MG63 (cell line): ENCODE results near the gene CCDC33. TPM values are rescaled to one million over a fixed set of nuclear protein-coding genes. Genes with fewer than 3 reads are reported as not detected.
A peak's percentile ranks its signal among the peaks of the same experiment; 100 is the strongest.

ENCODE experiments used
- DNase-seq: peaks from one replicate; pipeline ENCODE4 v3.0.0-alpha.2; 2020
- H3K27me3 ChIP-seq: fragments of 250-450 bp; sonication (Bioruptor Pico); 2 replicates; pipeline ENCODE4 v1.5.1; 2020; ENCODE audit warnings: mild to moderate bottlenecking, moderate library complexity
- H3K36me3 ChIP-seq: fragments of 250-450 bp; sonication (Bioruptor Pico); 2 replicates; pipeline ENCODE4 v1.5.1; 2020; ENCODE audit warnings: mild to moderate bottlenecking, moderate library complexity
- H3K4me3 ChIP-seq: fragments of 250-450 bp; sonication (Bioruptor Pico); 2 replicates; pipeline ENCODE4 v1.5.1; 2020; ENCODE audit warnings: mild to moderate bottlenecking, moderate library complexity
- H3K9me3 ChIP-seq: fragments of 250-450 bp; sonication (Bioruptor Pico); 2 replicates; pipeline ENCODE4 v1.5.1; 2020; ENCODE audit warnings: mild to moderate bottlenecking, moderate library complexity
- total RNA-seq: library from RNA; depleted of rRNA; stranded (reverse); fragments of >200 nt; shearing (Covaris generic); gene quantifications from 2 replicates; pipeline ENCODE4 v1.2.3, GENCODE V29; 2014; ENCODE audit warnings: low replicate concordance

The CCDC33 gene
- total RNA-seq, 1 experiment from 2014 or later: not detected

DNA sequence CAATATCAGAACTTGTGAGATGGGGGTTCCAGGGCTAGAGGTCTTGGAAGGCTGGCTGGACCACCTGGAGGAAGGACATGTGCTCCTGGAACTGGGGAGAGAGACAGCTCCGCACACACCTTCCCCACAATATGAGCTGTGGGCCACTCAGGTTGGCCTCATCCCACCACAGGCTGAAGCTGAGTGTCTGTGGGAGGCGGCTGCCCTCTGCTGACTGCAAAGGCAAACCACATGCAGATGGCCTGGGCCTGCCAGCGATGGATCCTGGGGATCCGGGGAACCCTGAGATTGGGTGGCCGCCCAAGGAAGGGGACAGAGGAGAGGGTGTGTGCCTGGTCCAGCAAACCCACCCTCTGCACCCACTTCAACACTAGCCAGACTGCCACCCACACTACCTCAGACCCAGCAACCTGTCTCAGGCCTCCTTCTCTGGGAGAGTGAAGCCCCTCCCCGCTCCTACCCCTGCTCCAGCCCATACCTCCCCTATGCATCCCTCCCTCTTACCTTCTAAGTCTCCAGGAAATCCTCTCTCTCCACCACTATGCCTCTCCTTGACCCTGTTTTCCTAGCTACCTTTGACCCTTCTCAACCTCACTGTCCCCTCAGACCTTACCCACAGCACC, 86.5 kb downstream of the CCDC33 start:
- H3K9me3 ChIP-seq: no peaks in the 10 kb centered on the region
- no peaks in the 10 kb centered on the region for H3K36me3 ChIP-seq
- DNase-seq: peak; percentile 62
- H3K4me3 ChIP-seq: no peak overlapping the region
- H3K27me3 ChIP-seq: no peaks in the 10 kb centered on the region

DNA sequence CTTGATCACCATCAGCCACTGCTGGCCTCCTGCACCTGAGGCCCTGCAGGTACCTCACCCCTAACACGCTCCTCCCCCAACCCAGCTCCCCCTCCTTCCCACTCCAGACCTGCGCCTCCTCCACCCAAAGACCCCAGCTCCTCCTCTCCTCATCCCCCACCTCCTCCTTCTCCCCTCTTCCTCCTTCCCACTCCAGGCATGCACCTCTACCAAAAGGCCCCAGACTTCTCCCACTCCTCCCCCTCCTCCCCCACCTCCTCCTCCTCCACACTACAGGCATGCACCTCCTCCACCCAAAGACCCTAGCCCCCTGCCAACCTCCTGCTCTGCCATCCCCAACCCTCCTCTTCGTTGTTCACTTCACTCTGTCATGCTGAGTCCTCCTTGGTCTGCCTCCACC, 88.6 kb downstream of the CCDC33 start:
- DNase-seq: no peak
- H3K27me3 ChIP-seq: no peaks in the 10 kb centered on the region
- no peaks in the 10 kb centered on the region for H3K36me3 ChIP-seq
- no peaks in the 10 kb centered on the region for H3K9me3 ChIP-seq
- H3K4me3 ChIP-seq: no peak overlapping the region

DNA sequence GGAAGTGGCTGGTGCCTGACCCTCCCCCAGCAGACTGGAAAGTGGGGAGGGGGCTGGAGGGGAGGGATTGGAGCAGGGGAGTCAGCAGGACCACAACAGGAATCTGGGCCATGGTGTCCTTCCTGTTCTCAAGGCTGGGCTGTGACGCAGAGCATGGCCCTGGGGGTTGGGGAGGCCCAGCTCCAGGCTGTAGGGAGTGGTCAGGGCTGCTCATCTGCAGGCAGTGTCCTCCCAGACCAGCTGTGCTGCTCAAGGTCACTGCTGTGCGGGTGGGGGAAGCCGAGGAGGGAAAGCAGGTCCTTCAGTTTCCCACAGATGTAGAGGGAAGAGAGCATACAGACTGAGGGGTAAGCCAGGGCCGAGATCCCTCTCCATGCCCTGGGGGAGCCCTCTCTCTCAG, 90.6 kb downstream of the CCDC33 start:
- H3K9me3 ChIP-seq: no peaks in the 10 kb centered on the region
- no peak overlapping the region for H3K4me3 ChIP-seq
- no peaks in the 10 kb centered on the region for H3K27me3 ChIP-seq
- DNase-seq: no peak
- H3K36me3 ChIP-seq: no peaks in the 10 kb centered on the region

DNA sequence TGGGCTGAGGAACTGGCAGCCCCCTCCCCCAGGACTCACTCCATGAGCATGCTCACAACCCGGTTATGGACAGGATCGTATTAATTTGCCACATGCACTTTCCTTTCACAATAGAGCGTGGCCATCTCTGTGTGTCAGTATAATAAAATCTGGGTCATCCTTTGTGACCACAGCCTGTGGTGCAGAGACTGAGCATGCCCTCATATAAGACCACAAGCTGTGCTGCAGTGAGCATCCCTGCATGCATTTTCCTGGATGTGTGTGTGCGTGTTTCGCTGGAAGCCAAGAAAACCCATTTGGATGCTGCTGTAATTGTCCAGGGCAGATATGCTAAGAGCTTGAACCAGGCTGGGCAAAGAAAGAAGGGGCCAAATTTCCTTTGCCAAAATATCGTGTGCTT, 91.6 kb downstream of the CCDC33 start:
- no peak for DNase-seq
- no peaks in the 10 kb centered on the region for H3K27me3 ChIP-seq
- no peaks in the 10 kb centered on the region for H3K9me3 ChIP-seq
- no peaks in the 10 kb centered on the region for H3K36me3 ChIP-seq
- H3K4me3 ChIP-seq: no peak overlapping the region

DNA sequence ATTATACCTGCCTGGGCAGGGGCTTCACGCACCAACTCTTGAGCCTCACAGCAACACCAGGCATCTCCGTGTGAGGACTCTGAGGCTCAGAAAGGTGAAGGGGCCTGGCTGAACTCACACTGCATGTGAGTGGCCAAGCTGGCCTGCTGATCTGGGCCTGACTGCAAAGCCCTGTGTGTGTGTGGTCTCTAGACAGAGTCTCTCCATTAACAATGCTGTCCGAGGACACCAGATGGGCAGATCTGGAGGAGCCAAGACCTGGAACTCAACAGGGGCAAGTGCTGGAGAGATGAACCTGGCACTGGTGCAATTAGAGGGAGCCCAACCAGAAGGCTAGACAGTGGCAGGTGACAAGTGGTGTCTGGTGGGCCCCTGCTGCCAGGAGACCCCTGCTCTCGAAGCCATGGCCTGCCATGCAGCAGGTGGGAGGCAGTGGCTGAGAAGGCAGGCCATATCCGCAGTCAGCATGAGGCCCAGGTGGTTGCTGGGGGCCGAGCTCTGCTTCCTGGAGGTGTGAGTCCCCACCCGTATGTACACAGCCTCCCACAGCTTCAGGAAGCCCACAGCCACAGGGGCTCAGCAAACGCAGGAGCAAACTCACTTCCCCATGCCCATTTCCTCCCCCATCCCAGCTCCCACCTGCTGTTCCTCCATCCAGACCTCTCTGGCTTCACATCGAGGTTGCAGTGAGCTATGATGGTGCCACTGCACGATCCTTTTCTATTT, 92.4 kb downstream of the CCDC33 start:
- no peaks in the 10 kb centered on the region for H3K27me3 ChIP-seq
- H3K9me3 ChIP-seq: no peaks in the 10 kb centered on the region
- H3K4me3 ChIP-seq: no peak overlapping the region
- H3K36me3 ChIP-seq: no peaks in the 10 kb centered on the region
- DNase-seq: no peak

DNA sequence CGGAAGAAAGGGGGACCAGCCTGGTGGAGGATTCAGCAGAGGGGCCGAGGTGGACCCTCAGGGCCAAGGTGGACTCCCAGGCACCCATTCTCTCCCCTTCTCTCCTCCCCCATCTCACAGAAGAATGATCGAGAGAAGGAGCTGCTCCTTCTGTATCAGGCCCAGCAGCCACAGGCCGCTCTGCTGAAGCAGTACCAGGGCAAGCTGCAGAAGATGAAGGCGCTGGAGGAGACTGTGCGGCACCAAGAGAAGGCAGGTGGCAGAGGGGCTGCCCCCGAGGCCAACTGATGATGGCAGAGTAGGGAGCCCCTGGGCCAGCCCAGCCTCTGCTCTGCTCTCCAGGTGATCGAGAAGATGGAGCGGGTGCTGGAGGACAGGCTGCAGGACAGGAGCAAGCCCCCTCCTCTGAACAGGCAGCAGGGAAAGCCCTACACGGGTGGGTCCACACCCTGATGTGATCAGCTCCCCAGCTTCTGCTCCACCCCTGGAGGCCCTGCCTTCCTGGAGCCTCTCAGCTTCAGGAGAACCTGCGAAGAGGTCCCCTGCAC, 94.8 kb downstream of the CCDC33 start:
- Histone ChIP-seq H3K36me3 (no peaks in the 10 kb centered on the region), H3K27me3 (no peaks in the 10 kb centered on the region), H3K4me3 (no peak overlapping the region), H3K9me3 (no peaks in the 10 kb centered on the region)
- DNase-seq: no peak

DNA sequence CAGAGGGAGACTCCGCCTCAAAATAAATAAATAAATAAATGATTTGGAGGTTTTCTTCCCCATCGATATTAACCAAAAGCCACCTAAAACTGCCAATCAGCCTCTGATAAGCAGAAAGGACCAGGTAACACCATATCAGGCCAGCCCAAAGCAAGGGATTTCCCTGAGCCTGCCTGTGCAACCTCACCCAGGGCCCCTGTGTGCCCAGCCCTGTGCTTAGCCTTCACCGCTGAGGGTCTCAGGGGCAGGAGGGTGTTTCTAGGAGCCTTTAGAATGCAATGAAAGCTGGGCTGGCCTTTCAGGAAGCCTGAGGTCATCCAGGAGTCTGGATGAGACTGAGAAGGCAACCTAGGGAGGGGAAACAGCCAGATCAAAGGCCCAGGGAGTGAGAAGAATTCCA, 95.9 kb downstream of the CCDC33 start:
- no peak for DNase-seq
- no peaks in the 10 kb centered on the region for H3K9me3 ChIP-seq
- no peaks in the 10 kb centered on the region for H3K36me3 ChIP-seq
- no peaks in the 10 kb centered on the region for H3K27me3 ChIP-seq
- no peak overlapping the region for H3K4me3 ChIP-seq

DNA sequence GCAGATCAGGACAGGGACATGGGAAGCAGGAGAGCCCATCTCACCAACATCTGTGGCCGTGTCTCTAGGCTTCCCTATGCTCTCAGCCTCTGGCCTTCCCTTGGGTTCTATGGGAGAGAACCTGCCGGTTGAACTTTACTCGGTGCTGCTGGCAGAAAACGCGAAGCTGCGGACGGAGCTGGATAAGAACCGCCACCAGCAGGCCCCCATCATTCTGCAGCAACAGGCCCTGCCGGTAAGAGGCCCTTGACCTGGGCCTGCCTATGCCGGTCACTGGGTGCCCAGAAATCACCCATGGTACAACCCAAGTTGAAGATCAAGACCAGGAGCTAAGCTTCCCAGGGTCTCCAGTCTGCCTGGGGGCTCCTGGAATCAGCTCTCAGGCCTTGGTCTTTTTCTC, 96.5 kb downstream of the CCDC33 start:
- Histone ChIP-seq H3K9me3 (no peaks in the 10 kb centered on the region), H3K36me3 (no peaks in the 10 kb centered on the region), H3K4me3 (no peak overlapping the region), H3K27me3 (no peaks in the 10 kb centered on the region)
- no peak for DNase-seq

DNA sequence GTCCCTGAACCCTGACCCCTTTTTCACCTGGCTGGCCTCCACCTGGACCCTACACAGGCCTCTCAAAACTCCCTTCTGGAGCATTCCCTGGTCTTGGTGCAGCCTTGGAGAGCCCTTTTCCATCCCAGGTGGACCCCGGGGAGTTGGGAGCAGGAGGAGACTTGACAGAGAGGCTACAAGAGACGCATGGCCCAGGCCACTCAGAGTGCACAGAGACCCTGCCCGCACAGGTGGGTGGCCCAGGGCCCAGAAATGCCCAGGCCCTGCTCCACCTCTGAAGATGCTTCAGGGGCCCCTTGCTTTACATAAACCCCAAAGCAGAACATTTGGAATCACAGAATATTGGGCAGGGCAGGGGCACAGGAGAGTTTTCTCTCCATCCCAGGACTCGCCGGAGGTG, 97.0 kb downstream of the CCDC33 start:
- DNase-seq: no peak
- Histone ChIP-seq H3K27me3 (no peaks in the 10 kb centered on the region), H3K9me3 (no peaks in the 10 kb centered on the region), H3K36me3 (no peaks in the 10 kb centered on the region), H3K4me3 (no peak overlapping the region)

DNA sequence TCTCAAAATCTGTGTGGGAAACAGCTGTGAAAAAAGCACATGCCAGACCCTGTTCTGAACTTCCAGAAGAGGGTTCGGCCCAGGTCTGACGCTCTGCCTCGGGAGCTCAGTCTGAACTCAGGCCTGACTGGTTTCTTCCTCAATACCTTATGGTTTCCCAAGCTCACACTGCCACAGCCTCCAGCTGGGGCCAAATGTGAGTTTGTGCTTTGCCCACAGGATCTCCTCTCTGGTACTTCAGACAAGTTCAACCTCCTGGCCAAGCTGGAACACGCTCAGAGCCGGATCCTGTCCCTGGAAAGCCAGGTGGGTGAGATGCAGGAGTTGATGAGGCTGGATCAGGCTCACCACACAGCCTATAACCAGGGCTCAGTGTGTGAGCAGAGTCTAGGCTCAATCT, 97.5 kb downstream of the CCDC33 start:
- H3K27me3 ChIP-seq: no peaks in the 10 kb centered on the region
- no peak overlapping the region for H3K4me3 ChIP-seq
- no peak for DNase-seq

DNA sequence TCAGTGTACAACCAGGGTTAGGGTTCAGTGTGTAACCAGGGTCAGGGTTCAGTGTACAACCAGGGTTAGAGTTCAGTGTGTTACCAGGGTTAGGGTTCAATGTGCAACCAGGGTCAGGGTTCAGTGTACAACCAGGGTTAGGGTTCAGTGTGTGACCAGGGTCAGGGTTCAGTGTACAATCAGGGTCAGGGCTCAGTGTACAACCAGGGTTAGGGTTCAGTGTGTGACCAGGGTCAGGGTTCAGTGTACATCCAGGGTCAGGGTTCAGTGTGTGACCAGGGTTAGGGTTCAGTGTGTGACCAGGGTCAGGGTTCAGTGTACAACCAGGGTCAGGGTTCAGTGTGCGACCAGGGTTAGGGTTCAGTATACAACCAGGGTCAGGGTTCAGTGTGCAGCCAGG, 98.0 kb downstream of the CCDC33 start:
- no peak for DNase-seq
- Histone ChIP-seq H3K4me3 (no peak overlapping the region), H3K36me3 (no peaks in the 10 kb centered on the region), H3K9me3 (no peaks in the 10 kb centered on the region), H3K27me3 (no peaks in the 10 kb centered on the region)

More for the DNA sequence above, 97.5 kb downstream of the CCDC33 start:
- H3K36me3 ChIP-seq: no peaks in the 10 kb centered on the region
- H3K9me3 ChIP-seq: no peaks in the 10 kb centered on the region

DNA sequence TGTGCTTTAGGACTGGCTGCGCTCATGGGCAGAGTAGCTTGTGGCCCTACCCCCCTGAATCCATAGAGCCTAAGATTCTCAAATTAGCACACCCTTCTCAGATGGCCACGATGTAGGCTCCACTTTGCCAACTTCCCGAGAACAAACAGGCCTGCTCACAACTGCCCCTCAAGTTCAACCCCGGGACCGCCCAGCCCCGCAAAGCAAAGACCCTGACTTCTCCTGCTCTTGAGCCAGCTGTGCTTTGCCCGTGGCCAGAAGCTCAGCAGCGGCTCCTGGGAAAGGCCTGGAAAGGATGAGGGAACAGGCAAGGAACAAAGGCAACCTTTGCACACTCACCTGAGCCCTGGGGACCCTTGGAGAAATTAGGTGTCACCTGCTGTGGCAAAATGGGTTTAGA, 99.3 kb downstream of the CCDC33 start:
- Histone ChIP-seq H3K36me3 (no peaks in the 10 kb centered on the region), H3K9me3 (no peaks in the 10 kb centered on the region), H3K4me3 (no peak overlapping the region), H3K27me3 (no peaks in the 10 kb centered on the region)
- no peak for DNase-seq

DNA sequence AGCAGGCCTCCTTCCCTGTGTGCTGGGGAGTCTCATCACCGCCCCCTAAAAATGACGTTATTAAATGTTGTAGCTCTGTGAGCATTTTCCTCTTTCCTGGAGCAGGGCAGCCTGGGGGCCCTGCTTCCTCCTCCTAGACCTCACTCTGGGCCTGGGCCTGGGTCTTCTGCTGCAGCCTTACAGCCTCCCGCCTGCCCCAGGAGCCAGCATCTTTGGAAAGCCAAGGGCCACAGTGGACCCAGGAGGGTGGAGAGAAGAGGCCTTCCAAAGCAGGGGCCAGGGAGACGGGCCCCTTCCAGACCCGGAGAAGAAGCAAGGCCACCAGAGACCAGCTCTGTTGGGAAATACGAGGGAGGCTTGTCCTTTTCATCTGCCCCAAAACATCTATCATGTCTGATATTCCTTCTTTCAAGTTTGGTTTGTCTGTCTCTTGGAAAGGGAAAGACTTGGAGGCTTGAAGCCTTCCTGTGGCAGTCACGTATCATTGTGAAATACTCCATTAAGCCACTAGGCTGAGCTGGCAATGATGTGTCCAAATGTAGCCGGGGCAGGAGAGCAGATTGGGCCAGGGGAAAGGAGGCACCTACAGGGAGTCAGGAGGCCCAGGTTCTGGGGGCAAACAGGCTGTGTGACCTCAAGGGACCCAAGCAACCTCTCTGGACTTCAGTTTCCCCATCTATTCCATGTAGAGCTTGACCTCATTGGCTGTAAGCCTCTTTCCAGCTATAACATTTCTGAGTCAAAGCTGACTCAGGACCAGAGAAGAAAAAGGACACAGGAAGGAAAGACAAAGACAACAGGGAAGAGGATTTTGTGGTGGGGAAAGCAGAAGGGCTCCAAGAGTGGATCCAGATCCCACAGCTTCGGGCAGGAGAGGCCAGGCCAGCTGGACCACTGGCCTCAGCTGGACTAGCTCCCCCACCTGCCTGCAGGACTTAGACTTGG, 100.2 kb downstream of the CCDC33 start:
- no peaks in the 10 kb centered on the region for H3K27me3 ChIP-seq
- no peak overlapping the region for H3K4me3 ChIP-seq
- no peak for DNase-seq
- no peaks in the 10 kb centered on the region for H3K36me3 ChIP-seq
- no peaks in the 10 kb centered on the region for H3K9me3 ChIP-seq

DNA sequence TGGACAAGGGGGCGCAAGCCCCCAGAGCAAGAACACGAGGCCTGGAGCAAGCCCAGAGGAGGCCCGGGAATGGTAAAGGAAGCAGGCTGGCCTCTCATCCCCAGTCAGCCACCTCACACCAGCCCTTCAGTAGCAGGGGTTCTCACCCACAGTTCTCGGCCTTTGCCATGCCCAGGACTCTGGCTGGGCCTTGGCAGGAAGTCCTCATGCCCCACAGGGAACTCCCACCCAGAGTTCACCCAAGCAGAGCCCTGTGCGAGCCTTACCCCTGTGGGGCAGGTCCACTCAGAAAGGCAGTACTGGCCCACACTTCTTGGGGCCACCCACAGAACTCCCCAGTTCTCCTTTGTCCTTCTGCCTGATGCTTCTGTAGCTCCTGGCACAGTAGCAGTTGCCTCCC, 101.0 kb downstream of the CCDC33 start:
- Histone ChIP-seq H3K4me3 (no peak overlapping the region), H3K9me3 (no peaks in the 10 kb centered on the region), H3K27me3 (no peaks in the 10 kb centered on the region), H3K36me3 (no peaks in the 10 kb centered on the region)
- DNase-seq: no peak

DNA sequence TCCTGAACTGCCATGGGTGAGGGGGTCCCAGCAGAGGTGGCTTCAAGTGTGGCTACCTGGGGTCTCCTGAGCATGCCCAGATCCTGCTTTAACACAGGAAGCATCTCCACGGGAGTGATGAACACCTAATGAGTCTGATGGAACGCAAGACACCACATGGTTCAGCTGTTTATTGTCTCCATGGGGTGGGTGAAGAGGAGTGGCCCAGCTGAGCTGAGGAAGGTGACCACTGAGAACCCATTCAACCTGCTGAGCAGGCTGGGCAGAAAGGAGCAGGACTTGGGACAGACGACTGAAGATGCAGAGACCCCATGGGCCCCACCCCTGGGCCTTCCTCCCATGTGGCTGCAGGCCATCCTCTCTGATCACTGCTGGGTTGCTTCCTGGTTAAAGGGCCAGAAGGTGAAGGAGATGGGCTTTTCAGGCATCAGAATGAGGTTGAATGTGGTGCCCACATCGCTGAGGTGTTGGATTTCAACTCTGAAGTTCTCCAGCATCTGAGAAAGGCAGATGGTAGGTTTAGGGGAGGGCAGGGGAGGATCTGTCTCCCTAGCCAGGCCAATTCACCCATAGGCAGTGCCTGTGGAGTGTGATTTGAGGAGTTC, 101.6 kb downstream of the CCDC33 start:
- no peak for DNase-seq

DNA sequence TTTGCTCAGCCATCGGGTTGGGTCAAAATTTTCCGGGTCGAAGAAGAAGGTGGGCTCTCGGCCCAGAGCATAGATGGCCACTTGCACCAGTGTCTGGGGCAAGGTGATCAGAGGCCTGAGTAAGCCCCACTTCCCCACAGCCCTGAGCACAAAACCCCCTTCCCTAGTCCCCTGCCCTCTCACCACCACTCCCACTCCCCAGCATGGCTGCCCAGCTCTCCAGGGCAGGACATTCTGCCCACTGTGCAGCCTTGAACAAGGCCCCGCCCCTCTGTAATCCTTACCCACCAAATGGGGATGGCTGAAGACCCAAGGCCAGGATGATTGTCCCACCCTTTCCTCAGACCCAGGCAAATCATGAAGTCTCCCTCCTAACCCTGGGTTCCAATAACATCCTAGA, 102.5 kb downstream of the CCDC33 start:
- H3K27me3 ChIP-seq: no peaks in the 10 kb centered on the region
- H3K4me3 ChIP-seq: no peak overlapping the region
- H3K9me3 ChIP-seq: no peaks in the 10 kb centered on the region
- no peaks in the 10 kb centered on the region for H3K36me3 ChIP-seq
- no peak for DNase-seq

More for the DNA sequence above, 101.6 kb downstream of the CCDC33 start:
- no peaks in the 10 kb centered on the region for H3K27me3 ChIP-seq
- no peaks in the 10 kb centered on the region for H3K36me3 ChIP-seq
- no peak overlapping the region for H3K4me3 ChIP-seq
- H3K9me3 ChIP-seq: no peaks in the 10 kb centered on the region

DNA sequence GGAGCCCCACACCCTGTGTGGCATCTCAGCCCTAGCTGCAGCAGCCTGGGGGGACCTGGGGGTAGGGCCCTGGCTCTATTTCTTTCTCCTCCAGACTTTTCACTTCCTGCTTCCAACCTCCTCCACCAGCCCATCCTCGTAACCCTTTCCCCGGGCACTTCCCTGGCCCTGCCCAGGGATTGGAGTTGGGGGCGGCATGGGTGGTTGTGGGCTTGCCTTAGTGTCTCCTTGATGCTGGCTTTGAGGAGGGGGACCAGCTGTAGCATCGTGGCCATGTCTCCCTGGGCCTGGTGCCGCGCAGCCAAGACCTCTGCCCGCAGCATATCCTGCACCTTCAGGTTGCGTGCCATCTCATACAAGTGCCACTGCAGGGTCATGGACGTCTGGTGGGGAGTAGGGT, 103.2 kb downstream of the CCDC33 start:
- no peak for DNase-seq
- no peak overlapping the region for H3K4me3 ChIP-seq

More for the DNA sequence above, 103.2 kb downstream of the CCDC33 start:
- Histone ChIP-seq H3K36me3 (no peaks in the 10 kb centered on the region), H3K9me3 (no peaks in the 10 kb centered on the region), H3K27me3 (no peaks in the 10 kb centered on the region)
